Gastroesophageal sphincter (tissue), 4 donors: ENCODE data around the gene RDH14. TPM values are rescaled to one million over a fixed set of nuclear protein-coding genes. Genes with fewer than 3 reads are reported as not detected.

Experiments
- ATAC-seq: fragments of 150-250 bp; one replicate; pipeline ENCODE4 v1.9.1; 2016; ENCODE audit warnings: mild to moderate bottlenecking, moderate library complexity
- H3K27ac ChIP-seq, 4 donors: fragments of 200-600 bp; sonication (generic) in 3 of 4; 1 replicate in 3 of 4; 2 replicates in 1 of 4; pipeline ENCODE4 v1.5.1; 2016 to 2019
- H3K27me3 ChIP-seq: fragments of 200-600 bp; sonication (generic); one replicate; pipeline ENCODE4 v1.5.1; 2019
- H3K36me3 ChIP-seq, 2 donors: fragments of 200-600 bp; sonication (generic); one replicate each; pipeline ENCODE4 v1.5.1; 2019; ENCODE audit warnings: control low read depth in 1 of 2
- H3K4me1 ChIP-seq, 3 donors: fragments of 200-600 bp; sonication (generic); 1 replicate in 2 of 3; 2 replicates in 1 of 3; pipeline ENCODE4 v1.5.1; 2016 to 2019; ENCODE audit warnings: control low read depth in 2 of 3
- H3K4me3 ChIP-seq, 2 donors: fragments of 200-600 bp; sonication (generic); one replicate each; pipeline ENCODE4 v1.5.1; 2019; ENCODE audit warnings: mild to moderate bottlenecking in 1 of 2, moderate library complexity in 1 of 2
- H3K9me3 ChIP-seq, 3 donors: fragments of 200-600 bp; sonication (generic); one replicate each; pipeline ENCODE4 v1.5.1; 2017 to 2019; ENCODE audit warnings: control low read depth in 2 of 3
- CTCF ChIP-seq, 4 experiments: fragments of 200-600 bp in 2 of 4; fragments of 450-650 bp in 2 of 4; sonication (generic) in 1 of 4; IDR thresholded peaks; one replicate each; pipeline ENCODE4 v1.5.1; 2017 to 2019; ENCODE audit warnings: antibody characterized with exemption in 4 of 4, mild to moderate bottlenecking in 2 of 4, moderate library complexity in 2 of 4
- EP300 ChIP-seq: sonication (generic); formaldehyde crosslinking; IDR thresholded peaks from one replicate; pipeline ENCODE4 v1.6.1; 2017; ENCODE audit warnings: antibody characterized with exemption, mild to moderate bottlenecking
- POLR2A ChIP-seq, 2 donors: fragments of 450-650 bp; IDR thresholded peaks; one replicate each; pipeline ENCODE4 v1.6.1; 2017; ENCODE audit warnings: antibody characterized with exemption in 2 of 2, mild to moderate bottlenecking in 2 of 2, moderate library complexity in 1 of 2
- POLR2AphosphoS5 ChIP-seq: sonication (generic); formaldehyde crosslinking; IDR thresholded peaks from one replicate; pipeline ENCODE4 v1.6.1; 2017; ENCODE audit warnings: antibody characterized with exemption
- WGBS, 2 donors: methylation state at CpG; one replicate each; pipeline ENCODE4 v1.1.5; 2018; ENCODE audit warnings: low coverage in 1 of 2; 5-methylcytosine and 5-hydroxymethylcytosine counted together
- total RNA-seq, 4 donors: library from RNA; depleted of rRNA; stranded (reverse); fragments of >200 nt; gene quantifications; one replicate each; pipeline ENCODE4 v1.1.0, GENCODE V29; 2016

The RDH14 gene
- total RNA-seq: 10 to 100 TPM; 49.7 to 76.3 (median 61.9) TPM

GRCh38 chr2:18560031-18560796 lies at the start of gene RDH14:
RDH14 (minus strand) TSS chr2:18560653; CDS start chr2:18560572, 81 bp downstream.
- Histone ChIP-seq H3K27me3 (no peaks in the 10 kb centered on the region), H3K4me3 (peak within 1 kb of the TSS; percentile 88 to 91), H3K4me1 (peaks cover 18 to 52% (median 19%) of the 10 kb centered on the region in 3 donors), H3K9me3 (peaks cover 0 to 10% (median 0%) of the 10 kb centered on the region in 3 donors), H3K27ac (peak within 1 kb of the TSS; percentile 96 to 99 (median 98)), H3K36me3 (peaks cover 6 to 16% of the 10 kb centered on the region in 2 donors)
- WGBS, 2 donors: no CpG with 5 or more reads among the region's 81 CpGs
- peak; percentile 97 for ATAC-seq
- TF ChIP-seq POLR2A (IDR thresholded peaks at IDR 0.05) (peak; percentile 75 to 90), CTCF (IDR thresholded peaks at IDR 0.05) (peak in 2 of 4 experiments; percentile 9 to 19), POLR2AphosphoS5 (peak; percentile 89), EP300 (no peak)

- WGBS, 2 donors: 0 to 21% methylated on average over 1 of the region's 1 CpG
- Histone ChIP-seq H3K27ac (peak overlapping the region; percentile 59 to 75 (median 68)), H3K4me1 (peaks cover 7 to 41% (median 20%) of the 10 kb centered on the region in 3 donors)
These were observed 49.6 kb upstream of the RDH14 start for GRCh38 chr2:18610090-18610489.

GRCh38 chr2:18605115-18605514 lies 44.7 kb upstream of the RDH14 start:
- TF ChIP-seq POLR2AphosphoS5: no peak
- no peak for TF ChIP-seq POLR2A (IDR thresholded peaks at IDR 0.05)
- no peak for TF ChIP-seq EP300
- TF ChIP-seq CTCF (IDR thresholded peaks at IDR 0.05): no peak
- Histone ChIP-seq H3K27ac (no peak overlapping the region), H3K4me3 (no peak overlapping the region), H3K27me3 (no peaks in the 10 kb centered on the region), H3K4me1 (peaks cover 0 to 12% (median 5%) of the 10 kb centered on the region in 3 donors), H3K9me3 (no peaks in the 10 kb centered on the region), H3K36me3 (no peaks in the 10 kb centered on the region)
- ATAC-seq: no peak

More at GRCh38 chr2:18610090-18610489, 49.6 kb upstream of the RDH14 start:
- ATAC-seq: peak; percentile 61
- Histone ChIP-seq H3K4me3 (no peak overlapping the region), H3K9me3 (no peaks in the 10 kb centered on the region), H3K36me3 (no peaks in the 10 kb centered on the region), H3K27me3 (no peaks in the 10 kb centered on the region)
- TF ChIP-seq CTCF (IDR thresholded peaks at IDR 0.05): no peak
- TF ChIP-seq POLR2AphosphoS5: peak; percentile 67

GRCh38 chr2:18604531-18604885 lies 44.1 kb upstream of the RDH14 start:
- WGBS, 2 donors: 23 to 31% methylated on average over 2 of the region's 2 CpGs

More at GRCh38 chr2:18604531-18604885, 44.1 kb upstream of the RDH14 start:
- no peak for ATAC-seq
- peaks cover 0 to 12% (median 3%) of the 10 kb centered on the region in 3 donors for H3K4me1 ChIP-seq
- no peak for TF ChIP-seq POLR2AphosphoS5
- no peak for TF ChIP-seq CTCF (IDR thresholded peaks at IDR 0.05)
- no peak for TF ChIP-seq POLR2A (IDR thresholded peaks at IDR 0.05)
- TF ChIP-seq EP300: no peak
- no peak overlapping the region for H3K27ac ChIP-seq
- no peaks in the 10 kb centered on the region for H3K36me3 ChIP-seq
- no peaks in the 10 kb centered on the region for H3K27me3 ChIP-seq
- no peaks in the 10 kb centered on the region for H3K9me3 ChIP-seq
- H3K4me3 ChIP-seq: no peak overlapping the region
